ENCODE measurements around the gene ITM2B.
"Not testable (repeated sequence)": the region's sequence is repeated elsewhere in the genome, so short reads cannot be mapped to it uniquely, and the experiment has no call there.

Gene ITM2B

GRCh38 chr13:48230541-48230940 is 2.5 kb upstream of the ITM2B start:
- no peak for DNase-seq

GRCh38 chr13:48231080-48231479 is 1.9 kb upstream of the ITM2B start:
- no peak for DNase-seq

DNA sequence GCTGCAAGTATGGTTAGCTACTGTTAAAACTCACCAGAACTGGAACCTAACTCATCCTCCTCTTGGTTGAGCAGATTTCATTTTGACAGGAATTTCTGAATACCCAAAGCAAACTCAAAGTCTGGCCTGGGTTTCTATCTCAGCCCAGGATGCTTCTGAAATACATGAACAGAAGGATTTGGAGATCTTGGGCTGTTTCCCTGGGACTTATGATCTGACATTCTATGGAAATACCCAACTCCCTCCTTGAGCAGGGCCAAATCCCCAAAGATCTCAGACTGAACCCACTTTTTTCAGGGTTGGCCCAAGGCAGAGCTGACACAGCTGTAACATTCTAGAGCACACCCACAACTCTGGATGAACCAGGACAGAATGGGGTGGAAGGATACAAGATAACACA is 1.1 kb upstream of the ITM2B start:
- no peak for DNase-seq

- DNase-seq: no peak
Observed at GRCh38 chr13:48232420-48233045, 473 bp upstream of the ITM2B start.

DNA sequence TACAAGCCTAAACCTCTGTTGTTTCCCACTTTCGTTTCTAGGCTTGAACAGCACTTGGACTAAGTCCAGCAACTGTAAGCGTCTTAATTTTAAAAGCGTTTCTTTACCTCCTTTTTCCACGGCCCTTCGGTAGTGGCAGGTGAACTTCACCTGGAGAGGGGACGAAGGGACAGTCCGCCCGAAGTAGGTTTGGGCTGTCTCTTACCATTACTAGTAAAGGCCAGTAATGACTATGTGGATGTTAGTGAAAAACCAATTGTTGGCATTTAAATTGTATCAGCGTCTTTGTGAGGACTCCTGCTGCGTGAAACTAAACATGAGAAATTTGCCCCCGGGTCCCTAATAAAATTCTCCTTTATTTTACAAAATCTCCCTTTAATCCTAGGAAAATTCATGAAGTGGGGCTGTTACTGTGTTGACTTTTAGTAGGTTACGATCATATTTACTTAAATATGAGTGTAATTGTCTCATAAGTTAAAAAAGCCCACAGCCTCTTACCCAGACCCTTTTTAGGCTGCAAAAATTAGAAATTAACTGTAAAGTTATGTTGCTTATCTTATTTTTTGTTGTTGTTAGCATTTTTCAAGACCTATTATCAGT is 983 bp downstream of the ITM2B start:
- DNase-seq: no peak

- DNase-seq: no peak
Observed at GRCh38 chr13:48234566-48235340, 1.7 kb downstream of the ITM2B start.

GRCh38 chr13:48235341-48236135 is 2.5 kb downstream of the ITM2B start:
- DNase-seq: no peak

GRCh38 chr13:48236528-48237353 is 3.7 kb downstream of the ITM2B start:
- DNase-seq: no peak

- not testable (repeated sequence) for DNase-seq
Observed at GRCh38 chr13:48239369-48239768, 6.4 kb downstream of the ITM2B start.

DNA sequence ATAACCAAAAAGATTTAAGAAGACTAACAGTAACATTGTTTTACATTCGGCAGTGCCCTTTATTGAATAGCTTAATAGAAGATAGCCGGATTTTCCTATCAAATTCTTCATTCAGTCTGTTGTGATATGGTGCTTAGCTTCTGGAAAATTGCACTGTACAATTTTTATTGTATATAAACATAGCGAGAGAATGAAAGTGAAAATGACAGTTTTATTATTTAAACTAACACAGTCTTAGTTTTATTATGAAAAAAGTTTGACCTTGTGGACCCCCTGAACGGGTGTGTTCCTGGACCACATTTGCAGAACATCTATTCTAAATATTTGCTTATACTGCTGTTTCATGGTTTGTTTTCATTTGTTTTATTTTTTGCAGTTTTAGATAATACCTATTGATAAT is 8.6 kb downstream of the ITM2B start:
- DNase-seq: no peak

GRCh38 chr13:48242677-48243076 is 9.7 kb downstream of the ITM2B start:
- DNase-seq: no peak

- no peak for DNase-seq
Observed at GRCh38 chr13:48244159-48244558, 11.2 kb downstream of the ITM2B start.

GRCh38 chr13:48246102-48246501 is 13.1 kb downstream of the ITM2B start:
- DNase-seq: no peak

- no peak for DNase-seq
Observed at GRCh38 chr13:48249018-48249417, 16.0 kb downstream of the ITM2B start.

GRCh38 chr13:48251611-48252081 is 18.6 kb downstream of the ITM2B start:
- peak; percentile 79 for DNase-seq

DNA sequence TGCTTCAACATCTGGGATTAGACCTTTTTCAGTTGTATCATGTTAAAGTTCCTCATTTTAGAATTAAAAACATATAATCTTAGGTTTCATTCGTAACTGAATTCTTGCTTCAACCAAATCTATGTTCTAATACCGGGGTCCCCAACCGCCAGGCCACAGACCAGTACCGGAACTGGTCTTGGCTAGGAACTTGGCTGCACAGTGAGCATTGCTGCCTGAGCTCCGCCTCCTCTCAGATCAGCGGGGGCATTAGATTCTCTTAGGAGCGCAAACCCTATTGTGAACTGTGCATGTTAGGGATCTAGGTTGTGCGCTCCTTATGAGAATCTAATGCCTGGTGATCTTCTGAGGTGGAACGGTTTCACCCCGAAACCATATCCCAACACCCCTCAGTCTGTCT is 19.2 kb downstream of the ITM2B start:
- no peak for DNase-seq

GRCh38 chr13:48253849-48254248 is 20.8 kb downstream of the ITM2B start:
- no peak for DNase-seq

GRCh38 chr13:48255090-48255489 is 22.1 kb downstream of the ITM2B start:
- DNase-seq: no peak

- DNase-seq: no peak
Observed at GRCh38 chr13:48255954-48256353, 22.9 kb downstream of the ITM2B start.

DNA sequence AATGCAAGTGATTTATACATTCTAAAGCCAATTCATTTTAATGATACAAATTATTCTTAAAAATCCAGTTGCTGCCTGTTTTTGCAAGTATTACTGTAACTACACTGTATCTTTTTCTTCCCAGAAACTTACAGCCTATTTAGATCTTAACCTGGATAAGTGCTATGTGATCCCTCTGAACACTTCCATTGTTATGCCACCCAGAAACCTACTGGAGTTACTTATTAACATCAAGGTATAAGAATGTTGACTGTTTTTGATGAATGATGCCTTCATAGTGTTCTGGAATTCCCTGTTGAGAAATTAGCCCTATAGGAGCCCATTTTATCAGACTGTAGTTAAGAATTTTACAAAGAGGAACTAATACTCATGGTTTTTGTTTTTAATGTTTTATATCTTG is 25.0 kb downstream of the ITM2B start:
- no peak for DNase-seq

GRCh38 chr13:48258430-48258829 is 25.4 kb downstream of the ITM2B start:
- DNase-seq: no peak

DNA sequence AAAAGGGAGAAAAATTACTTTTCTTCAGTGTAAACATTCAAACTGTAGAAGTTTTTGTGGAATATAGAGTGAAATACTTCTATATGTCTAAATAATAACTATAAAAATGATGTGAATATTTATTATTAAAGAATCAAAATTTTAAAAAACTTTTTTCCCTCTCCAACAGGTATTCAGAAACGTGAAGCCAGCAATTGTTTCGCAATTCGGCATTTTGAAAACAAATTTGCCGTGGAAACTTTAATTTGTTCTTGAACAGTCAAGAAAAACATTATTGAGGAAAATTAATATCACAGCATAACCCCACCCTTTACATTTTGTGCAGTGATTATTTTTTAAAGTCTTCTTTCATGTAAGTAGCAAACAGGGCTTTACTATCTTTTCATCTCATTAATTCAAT is 28.0 kb downstream of the ITM2B start:
- DNase-seq: no peak
